Lower lobe of right lung (tissue), 2 donors: ENCODE data around the gene IRX2. TPM values are rescaled to one million over a fixed set of nuclear protein-coding genes. Genes with fewer than 3 reads are reported as not detected.
A peak's percentile ranks its signal among the peaks of the same experiment; 100 is the strongest.

Source experiments
- ATAC-seq, 2 donors: fragments of 200-7000 bp; cut with Tn5 transposase; one replicate each; pipeline ENCODE4 v1.9.1; 2020 to 2022; ENCODE audit warnings: mild to moderate bottlenecking in 2 of 2, moderate library complexity in 2 of 2
- DNase-seq: peaks from one replicate; pipeline ENCODE4 v3.0.0-alpha.2; 2020
- H3K27ac ChIP-seq: fragments of 200-600 bp; one replicate; pipeline ENCODE4 v1.8.0; 2022
- H3K27me3 ChIP-seq: fragments of 200-600 bp; one replicate; pipeline ENCODE4 v1.8.0; 2022; ENCODE audit warnings: low read depth
- H3K36me3 ChIP-seq: fragments of 200-600 bp; one replicate; pipeline ENCODE4 v1.8.0; 2022; ENCODE audit warnings: mild to moderate bottlenecking
- H3K4me1 ChIP-seq: fragments of 200-600 bp; one replicate; pipeline ENCODE4 v1.8.0; 2022
- H3K4me3 ChIP-seq: fragments of 200-600 bp; one replicate; pipeline ENCODE4 v1.8.0; 2022; ENCODE audit warnings: mild to moderate bottlenecking
- H3K9me3 ChIP-seq: fragments of 200-600 bp; one replicate; pipeline ENCODE4 v1.8.0; 2022
- intact Hi-C: fragments of 100-400 bp; cut with DNase I; formaldehyde crosslinking; loops from one replicate; pipeline ENCODE4 v1.11.0; 2022
- total RNA-seq: library from RNA; stranded (reverse); fragmentation: NEBNext Ultra II Directional; extraction: Animal tissue kit (Norgen Biotek cat#: 25700); gene quantifications from one replicate; pipeline ENCODE4 v1.2.1, GENCODE V29; 2021
- TF ChIP-seq, protein P1 (sequence below): fragments of 200-600 bp; IDR thresholded peaks from one replicate; pipeline ENCODE4 v1.8.0; 2022; ENCODE audit warnings: antibody characterized with exemption, mild to moderate bottlenecking
- donor health status: DM: no; HTN: yes; CAD: no; lungs with severe emphysema.

Gene IRX2
- total RNA-seq, 1 donor from 2014 or later = 52.1 TPM

DNA sequence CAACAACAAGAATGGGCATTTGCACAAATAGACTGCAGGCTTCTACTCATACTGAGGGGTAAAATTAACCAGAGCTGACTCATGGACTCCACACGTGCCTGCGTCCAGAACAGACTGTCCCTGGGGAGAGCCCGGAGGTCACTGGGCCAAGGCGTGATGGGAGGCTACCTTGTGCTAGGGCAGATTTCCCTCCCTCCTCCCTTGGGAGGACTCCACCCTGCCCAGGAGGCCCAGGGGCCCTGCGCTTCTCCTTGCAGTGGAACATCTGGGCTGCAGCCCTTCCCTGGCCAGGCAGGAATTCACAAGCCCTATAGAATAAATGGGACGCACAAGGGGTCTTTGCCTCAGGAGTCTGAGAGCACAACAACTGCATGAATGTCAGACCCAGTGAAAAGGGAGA is 35.6 kb downstream of the IRX2 start:
- Histone ChIP-seq H3K4me1 (no peaks in the 10 kb centered on the region), H3K27me3 (no peaks in the 10 kb centered on the region), H3K36me3 (no peaks in the 10 kb centered on the region), H3K27ac (no peak overlapping the region), H3K4me3 (no peak overlapping the region), H3K9me3 (no peaks in the 10 kb centered on the region)
- intact Hi-C loops = no loop called here
- TF ChIP-seq, protein P1, sequence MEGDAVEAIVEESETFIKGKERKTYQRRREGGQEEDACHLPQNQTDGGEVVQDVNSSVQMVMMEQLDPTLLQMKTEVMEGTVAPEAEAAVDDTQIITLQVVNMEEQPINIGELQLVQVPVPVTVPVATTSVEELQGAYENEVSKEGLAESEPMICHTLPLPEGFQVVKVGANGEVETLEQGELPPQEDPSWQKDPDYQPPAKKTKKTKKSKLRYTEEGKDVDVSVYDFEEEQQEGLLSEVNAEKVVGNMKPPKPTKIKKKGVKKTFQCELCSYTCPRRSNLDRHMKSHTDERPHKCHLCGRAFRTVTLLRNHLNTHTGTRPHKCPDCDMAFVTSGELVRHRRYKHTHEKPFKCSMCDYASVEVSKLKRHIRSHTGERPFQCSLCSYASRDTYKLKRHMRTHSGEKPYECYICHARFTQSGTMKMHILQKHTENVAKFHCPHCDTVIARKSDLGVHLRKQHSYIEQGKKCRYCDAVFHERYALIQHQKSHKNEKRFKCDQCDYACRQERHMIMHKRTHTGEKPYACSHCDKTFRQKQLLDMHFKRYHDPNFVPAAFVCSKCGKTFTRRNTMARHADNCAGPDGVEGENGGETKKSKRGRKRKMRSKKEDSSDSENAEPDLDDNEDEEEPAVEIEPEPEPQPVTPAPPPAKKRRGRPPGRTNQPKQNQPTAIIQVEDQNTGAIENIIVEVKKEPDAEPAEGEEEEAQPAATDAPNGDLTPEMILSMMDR = no peak
- ATAC-seq (no peak), DNase-seq (no peak)

DNA sequence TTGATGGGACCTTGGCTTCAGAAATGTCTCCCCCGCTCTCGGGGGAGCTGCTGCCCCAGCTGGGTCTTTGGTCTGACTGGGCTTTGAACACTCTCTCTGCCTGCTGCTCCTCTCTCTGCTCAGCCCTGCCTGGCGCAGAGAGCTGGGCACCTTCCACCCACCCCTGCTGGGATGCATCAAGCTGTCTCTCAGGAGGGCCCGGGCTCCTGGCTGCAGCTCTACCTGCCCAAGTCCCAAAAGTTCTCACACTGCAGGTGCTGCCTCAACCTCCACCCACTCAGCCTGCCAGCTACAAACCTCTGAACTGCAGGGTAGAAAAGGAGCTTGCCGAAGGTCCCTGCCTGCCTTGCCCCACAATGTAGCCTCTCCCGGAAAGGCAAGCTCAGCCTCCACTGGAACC is 36.7 kb downstream of the IRX2 start:
- ATAC-seq = peak in 1 of 2 donors; percentile 15
- TF ChIP-seq, protein P1 = no peak
- Histone ChIP-seq H3K4me3 (no peak overlapping the region), H3K36me3 (no peaks in the 10 kb centered on the region), H3K9me3 (no peaks in the 10 kb centered on the region), H3K4me1 (no peaks in the 10 kb centered on the region), H3K27ac (no peak overlapping the region), H3K27me3 (no peaks in the 10 kb centered on the region)
- intact Hi-C loops = no loop called here
- no peak for DNase-seq

DNA sequence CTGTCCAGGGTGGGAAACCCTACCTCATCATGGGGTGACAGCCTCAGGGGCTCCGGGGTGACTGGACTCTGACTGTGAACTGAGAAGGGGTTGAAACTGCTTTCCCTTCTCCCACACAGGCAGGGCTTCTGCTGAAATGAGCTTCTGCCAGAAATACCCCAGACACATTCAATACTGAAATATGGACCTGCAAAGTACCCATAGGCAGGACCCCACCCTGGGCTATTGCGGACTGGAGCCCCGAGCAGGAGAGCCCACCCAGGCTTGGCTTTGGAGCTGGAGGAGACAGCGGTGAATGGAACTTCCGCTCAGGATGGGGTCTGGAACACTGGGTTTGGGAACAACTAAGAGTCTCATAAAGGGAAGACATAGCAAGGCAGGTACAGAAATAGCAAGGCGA is 37.5 kb downstream of the IRX2 start:
- Histone ChIP-seq H3K9me3 (no peaks in the 10 kb centered on the region), H3K4me3 (no peak overlapping the region), H3K36me3 (no peaks in the 10 kb centered on the region), H3K27me3 (no peaks in the 10 kb centered on the region), H3K4me1 (no peaks in the 10 kb centered on the region), H3K27ac (no peak overlapping the region)
- DNase-seq (no peak), ATAC-seq (no peak)
- intact Hi-C loops = no loop called here
- TF ChIP-seq, protein P1 = no peak

DNA sequence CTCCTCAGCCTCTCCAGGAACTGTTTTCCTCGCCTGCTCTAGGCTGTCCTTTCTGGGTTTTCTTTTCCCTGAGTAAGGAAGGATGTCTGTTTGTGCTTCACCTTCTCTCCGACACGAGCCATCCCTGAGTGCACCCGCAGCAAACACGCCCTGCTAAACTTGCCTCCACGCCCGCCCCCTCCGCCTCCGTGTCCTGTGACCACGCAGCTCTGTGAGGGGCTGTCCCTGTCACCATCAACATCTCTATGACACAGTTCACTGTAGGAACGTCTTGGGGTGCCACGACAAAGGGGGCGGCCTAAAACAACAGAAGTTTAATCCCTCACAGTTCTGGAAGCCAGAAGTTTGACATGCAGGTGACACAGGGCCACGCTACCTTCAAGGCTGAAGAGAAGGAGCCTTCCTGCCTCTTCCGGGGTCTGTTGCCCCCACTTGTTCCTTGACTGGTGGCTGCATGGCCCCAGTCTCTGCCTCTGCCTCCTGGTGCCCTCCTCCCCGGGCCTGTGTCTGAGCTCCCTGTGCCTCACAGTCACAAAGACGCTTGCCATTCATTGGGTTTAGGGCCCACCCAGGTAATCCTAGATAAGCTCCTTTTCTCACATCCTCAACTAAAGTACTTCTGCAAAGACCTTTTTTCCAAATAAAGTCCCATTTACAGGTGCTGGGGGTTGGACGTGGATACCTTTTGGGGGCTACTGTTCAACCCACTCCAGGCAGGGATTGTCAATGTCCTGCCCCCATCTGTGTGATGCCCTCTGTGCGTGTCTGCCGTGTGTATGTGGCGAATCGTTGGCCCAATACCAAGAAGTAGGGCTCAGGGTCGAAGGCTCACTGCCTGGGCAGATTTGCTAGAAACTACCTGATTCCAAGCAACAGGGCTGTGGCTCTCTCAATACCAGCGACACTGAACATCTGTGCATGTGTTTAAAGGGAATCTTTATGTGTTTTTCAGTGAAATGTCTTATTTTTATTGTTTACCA is 39.7 kb downstream of the IRX2 start:
- no peak overlapping the region for H3K27ac ChIP-seq
- H3K9me3 ChIP-seq = no peaks in the 10 kb centered on the region
- no peak for DNase-seq
- H3K36me3 ChIP-seq = no peaks in the 10 kb centered on the region
- intact Hi-C loops = no loop called here
- ATAC-seq = no peak
- H3K27me3 ChIP-seq = no peaks in the 10 kb centered on the region
- TF ChIP-seq, protein P1 = no peak
- H3K4me1 ChIP-seq = no peaks in the 10 kb centered on the region
- no peak overlapping the region for H3K4me3 ChIP-seq

DNA sequence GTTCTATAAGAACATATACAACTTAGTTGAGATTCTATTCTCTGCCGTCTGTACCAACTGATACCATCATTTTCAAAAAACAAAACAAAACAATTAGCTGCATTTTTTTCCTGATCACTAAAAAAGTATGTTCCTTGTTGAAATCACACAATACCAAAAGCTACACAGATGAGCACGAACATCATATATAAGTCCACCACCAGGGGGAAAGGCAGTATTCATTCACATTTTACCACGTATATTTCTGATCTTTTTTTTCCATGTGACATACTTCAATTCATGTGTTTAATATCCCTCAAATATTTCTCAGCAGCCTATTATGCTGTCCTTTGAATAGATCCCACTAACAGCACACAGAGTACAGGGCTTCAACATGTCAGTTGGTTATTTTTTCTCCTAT is 40.6 kb downstream of the IRX2 start:
- H3K36me3 ChIP-seq = no peaks in the 10 kb centered on the region
- H3K27me3 ChIP-seq = no peaks in the 10 kb centered on the region
- no peak for ATAC-seq
- DNase-seq = no peak
- no peak overlapping the region for H3K4me3 ChIP-seq
- TF ChIP-seq, protein P1 = no peak
- no peak overlapping the region for H3K27ac ChIP-seq
- no peaks in the 10 kb centered on the region for H3K9me3 ChIP-seq
- no peaks in the 10 kb centered on the region for H3K4me1 ChIP-seq
- intact Hi-C loops = no loop called here
